ENCODE data around the gene FBXW7. TPM values are rescaled to one million over a fixed set of nuclear protein-coding genes. Genes with fewer than 3 reads are reported as not detected.

Gene FBXW7
- total RNA-seq, 1 experiment from 2014 or later = 27.1 TPM

- no peak overlapping the region for H2BK20ac ChIP-seq (ENCODE audit: low read depth, low read length, poor library complexity, severe bottlenecking)
- H3K14ac ChIP-seq (ENCODE audit: insufficient read depth, low read length) = no peak overlapping the region
- no peak for DNase-seq
- H3K9me3 ChIP-seq (ENCODE audit: control insufficient read depth, low read depth, low read length) = no peaks in the 10 kb centered on the region
- H4K5ac ChIP-seq (ENCODE audit: insufficient read length, low read depth, low read length) = no peak overlapping the region
- no peak overlapping the region for H2BK120ac ChIP-seq (ENCODE audit: low read depth, low read length, poor library complexity, severe bottlenecking)
- no peaks in the 10 kb centered on the region for H3K79me1 ChIP-seq (ENCODE audit: insufficient read depth, low read depth, low read length, poor library complexity, severe bottlenecking)
- no peak overlapping the region for H3K27ac ChIP-seq (ENCODE audit: insufficient read length, low read depth, low read length)
- WGBS (ENCODE audit: extremely low coverage, insufficient read length, low lambda C conversion rate) = no CpG with 5 or more reads among the region's 6 CpGs
- H3K4me2 ChIP-seq (ENCODE audit: insufficient read depth, insufficient read length, low read length) = no peak overlapping the region
- no peak overlapping the region for H2BK12ac ChIP-seq (ENCODE audit: insufficient read length, low read depth, low read length)
- no peak overlapping the region for H3K56ac ChIP-seq (ENCODE audit: insufficient read length, low read depth, low read length)
- Mint-ChIP-seq H3K4me3 (no peak overlapping the region), H3K27me3 (ENCODE audit: low read depth) (no peaks in the 10 kb centered on the region), H3K36me3 (ENCODE audit: insufficient read depth in 1 of 3, low read depth in 3 of 3) (no peaks in the 10 kb centered on the region), H3K27ac (no peak overlapping the region), H3K4me1 (no peaks in the 10 kb centered on the region), H3K9me3 (no peaks in the 10 kb centered on the region)
- no peaks in the 10 kb centered on the region for H3K27me3 ChIP-seq (ENCODE audit: insufficient read depth, low read length)
- no peaks in the 10 kb centered on the region for H4K20me1 ChIP-seq (ENCODE audit: control insufficient read depth, insufficient read depth, insufficient read length)
- H4K91ac ChIP-seq (ENCODE audit: insufficient read length, low read depth, low read length) = no peak overlapping the region
- H2BK5ac ChIP-seq (ENCODE audit: insufficient read length, low read length) = no peak overlapping the region
- no peak overlapping the region for H3T11ph ChIP-seq (ENCODE audit: low read length)
- no peak overlapping the region for H3K4ac ChIP-seq (ENCODE audit: low read depth, low read length)
- no peak overlapping the region for H2BK15ac ChIP-seq (ENCODE audit: low read depth, low read length)
- H2AFZ ChIP-seq (ENCODE audit: low read length) = no peak overlapping the region
- no peaks in the 10 kb centered on the region for H3K23me2 ChIP-seq (ENCODE audit: insufficient read length, low read depth, low read length, poor library complexity, severe bottlenecking)
- H3K18ac ChIP-seq (ENCODE audit: insufficient read length, low read depth, low read length) = no peak overlapping the region
- no peak overlapping the region for H2AK5ac ChIP-seq (ENCODE audit: insufficient read length, low read length)
- TF ChIP-seq, protein P1, sequence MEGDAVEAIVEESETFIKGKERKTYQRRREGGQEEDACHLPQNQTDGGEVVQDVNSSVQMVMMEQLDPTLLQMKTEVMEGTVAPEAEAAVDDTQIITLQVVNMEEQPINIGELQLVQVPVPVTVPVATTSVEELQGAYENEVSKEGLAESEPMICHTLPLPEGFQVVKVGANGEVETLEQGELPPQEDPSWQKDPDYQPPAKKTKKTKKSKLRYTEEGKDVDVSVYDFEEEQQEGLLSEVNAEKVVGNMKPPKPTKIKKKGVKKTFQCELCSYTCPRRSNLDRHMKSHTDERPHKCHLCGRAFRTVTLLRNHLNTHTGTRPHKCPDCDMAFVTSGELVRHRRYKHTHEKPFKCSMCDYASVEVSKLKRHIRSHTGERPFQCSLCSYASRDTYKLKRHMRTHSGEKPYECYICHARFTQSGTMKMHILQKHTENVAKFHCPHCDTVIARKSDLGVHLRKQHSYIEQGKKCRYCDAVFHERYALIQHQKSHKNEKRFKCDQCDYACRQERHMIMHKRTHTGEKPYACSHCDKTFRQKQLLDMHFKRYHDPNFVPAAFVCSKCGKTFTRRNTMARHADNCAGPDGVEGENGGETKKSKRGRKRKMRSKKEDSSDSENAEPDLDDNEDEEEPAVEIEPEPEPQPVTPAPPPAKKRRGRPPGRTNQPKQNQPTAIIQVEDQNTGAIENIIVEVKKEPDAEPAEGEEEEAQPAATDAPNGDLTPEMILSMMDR (conservative IDR thresholded peaks at IDR 0.05) = no peak
- H3K23ac ChIP-seq (ENCODE audit: insufficient read length, low read depth, low read length) = no peak overlapping the region
- no peak overlapping the region for H3K9ac ChIP-seq (ENCODE audit: extremely low read depth, insufficient read length, low read length)
- H3K4me1 ChIP-seq (ENCODE audit: insufficient read depth, low read length) = no peaks in the 10 kb centered on the region
- no peak overlapping the region for H4K8ac ChIP-seq (replicated peaks; ENCODE audit: insufficient read length, low read depth, low read length)
- H3K79me2 ChIP-seq (ENCODE audit: insufficient read depth, low read length) = no peaks in the 10 kb centered on the region
Measured at GRCh38 chr4:152565333-152565732, 29.4 kb upstream of the FBXW7 start.
